Putamen (tissue), 1 donor: ENCODE measurements around the gene GADD45GIP1.
"Not testable (repeated sequence)": the region's sequence is repeated elsewhere in the genome, so short reads cannot be mapped to it uniquely, and the experiment has no call there.

Source experiments
- DNase-seq: peaks from one replicate; pipeline ENCODE4 v3.0.0-alpha.2; 2016; ENCODE audit warnings: low spot score

Gene GADD45GIP1

DNA sequence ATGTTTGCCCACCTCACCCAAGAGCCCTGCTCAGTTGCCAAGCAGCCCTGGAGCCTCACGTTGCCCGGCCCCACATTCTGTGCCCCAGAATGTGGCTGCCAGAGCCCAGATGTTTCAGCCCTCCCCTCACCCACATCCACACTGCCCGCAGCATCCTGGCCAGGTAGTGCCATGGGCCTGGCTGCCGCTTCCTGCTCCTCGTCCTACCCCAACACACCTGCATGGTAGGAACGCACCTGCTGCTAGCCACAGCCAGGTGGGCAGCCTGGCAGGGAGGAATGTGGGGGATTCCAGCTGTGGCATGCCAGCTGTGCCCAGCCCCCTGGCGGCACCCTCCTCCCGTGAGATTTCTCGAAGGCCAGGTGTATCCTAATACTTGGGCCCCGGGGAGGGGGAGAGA, 30.8 kb upstream of the GADD45GIP1 start:
- DNase-seq = no peak

DNA sequence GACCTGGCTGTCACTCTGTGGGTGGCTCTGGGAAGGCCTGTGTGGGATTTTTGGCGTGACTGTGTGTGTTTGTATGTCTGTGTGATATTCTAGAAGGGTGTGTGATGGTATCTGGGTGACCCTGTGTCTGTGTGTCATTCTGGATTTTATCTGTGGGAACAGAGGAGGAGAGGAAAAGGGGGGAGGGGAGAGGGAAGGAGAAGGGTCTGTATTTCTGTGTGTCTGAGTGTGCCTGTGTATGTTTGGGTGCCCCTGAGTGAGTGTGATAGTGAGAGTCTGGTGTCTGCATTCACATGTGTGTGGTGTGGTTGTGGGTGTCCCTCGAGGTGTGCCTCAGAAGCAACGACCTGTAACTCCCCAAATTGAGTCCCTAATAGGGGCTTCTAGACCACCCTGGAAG, 30.2 kb upstream of the GADD45GIP1 start:
- DNase-seq = no peak

GRCh38 chr19:12986726-12987125, 29.7 kb upstream of the GADD45GIP1 start:
- no peak for DNase-seq

GRCh38 chr19:12985049-12985776, 28.2 kb upstream of the GADD45GIP1 start:
- DNase-seq = peak; percentile 91

DNA sequence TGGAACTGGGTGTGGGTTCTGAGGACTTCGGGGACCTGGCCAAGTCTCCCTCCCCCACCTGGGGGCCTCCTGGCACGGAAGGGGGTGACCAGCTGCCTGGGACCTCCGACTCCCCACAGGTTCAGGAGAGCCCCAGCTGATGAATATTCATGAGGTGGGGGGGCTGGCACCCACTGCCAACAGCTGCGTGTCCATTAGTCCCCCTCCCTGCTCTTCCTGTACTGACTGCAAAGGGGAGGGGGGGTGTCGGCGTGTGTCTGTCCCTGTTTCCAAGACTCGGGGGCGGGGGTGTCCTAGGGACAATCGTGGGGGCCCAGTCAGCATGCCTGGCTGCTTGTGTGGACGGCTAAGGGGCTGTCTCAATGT, 27.6 kb upstream of the GADD45GIP1 start:
- peak; percentile 61 for DNase-seq

GRCh38 chr19:12984143-12984627, 27.2 kb upstream of the GADD45GIP1 start:
- no peak for DNase-seq

DNA sequence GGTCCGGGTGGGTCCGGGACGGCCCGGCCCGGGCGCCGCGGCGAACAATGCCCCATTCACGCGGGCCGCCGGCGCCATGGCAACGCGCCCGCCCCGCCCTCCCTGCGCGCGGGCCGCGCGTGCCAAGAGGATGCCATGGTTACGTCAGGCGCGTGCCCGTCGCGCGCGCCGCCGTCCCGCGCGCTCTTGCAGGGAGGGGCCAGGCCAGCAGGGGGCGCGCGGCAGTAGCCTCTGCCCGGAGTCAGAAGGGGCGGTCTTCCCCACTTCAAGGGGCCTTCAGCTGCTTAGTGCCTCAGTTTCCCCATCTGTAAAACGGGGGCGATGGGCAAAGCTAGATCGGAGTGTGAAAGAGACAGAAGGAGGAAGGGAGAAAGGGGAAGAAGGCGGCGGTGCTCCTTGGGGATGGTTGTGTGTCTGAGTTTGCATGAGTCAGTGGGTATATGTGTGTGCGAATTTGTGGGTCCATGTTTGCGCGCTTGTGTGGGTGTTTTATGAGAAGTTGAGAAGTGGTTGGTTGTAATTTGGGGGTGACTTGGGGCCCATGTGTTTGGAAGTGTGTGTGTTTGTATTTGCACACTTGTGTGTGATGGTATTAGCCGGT, 26.6 kb upstream of the GADD45GIP1 start:
- peak; percentile 85 for DNase-seq

- DNase-seq = no peak
Observed at GRCh38 chr19:12983091-12983490, 26.1 kb upstream of the GADD45GIP1 start.

DNA sequence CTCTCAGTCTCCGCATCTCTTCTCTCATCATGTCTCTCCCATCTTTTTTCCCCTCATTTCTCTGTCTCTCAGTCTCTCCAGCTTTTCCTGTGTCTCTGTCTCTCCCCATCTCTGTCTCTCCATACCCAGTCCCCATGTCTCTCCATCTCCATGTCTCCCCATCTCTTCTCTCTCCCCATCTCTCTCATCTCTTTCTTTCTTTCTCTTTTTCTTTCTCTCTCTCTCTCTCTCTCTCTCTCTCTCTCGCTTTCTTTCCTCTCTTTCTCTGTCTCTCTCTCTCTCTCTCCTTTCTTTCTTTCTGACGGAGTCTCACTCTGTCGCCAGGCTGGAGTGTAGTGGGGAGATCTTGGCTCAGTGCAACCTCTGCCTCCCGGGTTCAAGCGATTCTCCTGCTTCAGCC, 25.6 kb upstream of the GADD45GIP1 start:
- DNase-seq = no peak

DNA sequence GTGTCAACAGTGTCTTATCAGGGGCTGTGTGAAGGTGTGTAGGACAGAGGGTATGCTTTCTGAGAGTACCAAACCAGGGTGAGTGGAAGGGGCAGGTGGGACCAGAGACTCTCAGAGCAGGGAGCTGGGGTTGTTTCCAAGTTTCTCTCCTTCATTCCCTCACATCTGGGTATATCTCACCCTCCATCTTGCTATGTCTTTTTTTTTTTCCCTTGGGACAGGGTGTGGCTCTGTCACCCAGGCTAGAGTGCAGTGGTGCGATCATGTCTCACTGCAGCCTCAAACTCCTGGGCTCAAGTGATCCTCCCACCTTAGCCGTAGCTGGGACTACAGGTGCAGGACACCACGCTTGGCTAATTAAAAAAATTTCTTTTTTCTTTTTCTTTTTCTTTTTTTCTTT, 23.0 kb upstream of the GADD45GIP1 start:
- no peak for DNase-seq

DNA sequence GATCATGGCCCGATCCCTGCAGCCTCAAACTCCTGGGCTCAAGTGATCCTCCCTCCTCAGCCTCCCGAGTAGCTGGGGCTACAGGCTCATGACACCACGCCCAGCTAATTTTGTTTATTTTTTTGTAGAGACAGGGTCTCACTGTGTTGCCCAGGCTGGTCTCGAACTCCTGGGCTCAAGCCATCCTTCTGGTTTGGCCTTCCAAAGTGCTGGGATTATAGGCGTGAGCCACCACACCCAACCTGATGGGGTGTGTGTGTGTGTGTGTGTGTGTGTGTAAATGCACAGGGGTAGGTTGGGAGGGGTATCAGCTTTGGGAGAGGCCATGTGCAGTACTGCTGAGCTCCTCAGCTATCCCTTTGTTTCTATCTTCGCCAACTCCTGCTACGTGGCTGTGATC, 19.1 kb upstream of the GADD45GIP1 start:
- DNase-seq = not testable (repeated sequence)

DNA sequence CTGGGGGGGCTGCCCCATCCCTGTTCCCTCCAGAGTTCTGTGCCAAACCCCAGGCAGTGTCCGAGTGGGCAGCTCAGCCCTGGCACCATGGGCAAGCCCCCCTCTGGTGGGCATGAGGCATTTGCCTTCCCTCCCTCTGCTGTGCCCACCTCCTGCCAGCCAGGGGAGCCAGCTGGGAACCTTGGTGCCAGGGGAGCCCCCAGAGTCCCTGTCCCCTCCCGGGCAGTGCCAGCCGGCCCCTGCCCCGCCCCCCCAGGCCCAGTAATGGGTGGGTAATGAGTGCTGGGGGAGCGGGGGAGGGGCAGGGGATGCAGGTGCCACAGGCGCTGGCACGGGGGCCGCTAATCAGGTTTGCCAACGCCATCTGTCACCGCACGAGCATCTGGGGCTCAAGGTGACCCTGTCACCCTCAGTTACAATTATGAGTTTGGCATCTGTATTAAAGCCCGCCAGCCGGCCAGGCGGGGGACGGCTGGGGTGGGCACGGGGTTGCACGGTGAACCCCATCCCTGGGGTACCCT, 18.3 kb upstream of the GADD45GIP1 start:
- DNase-seq = no peak

DNA sequence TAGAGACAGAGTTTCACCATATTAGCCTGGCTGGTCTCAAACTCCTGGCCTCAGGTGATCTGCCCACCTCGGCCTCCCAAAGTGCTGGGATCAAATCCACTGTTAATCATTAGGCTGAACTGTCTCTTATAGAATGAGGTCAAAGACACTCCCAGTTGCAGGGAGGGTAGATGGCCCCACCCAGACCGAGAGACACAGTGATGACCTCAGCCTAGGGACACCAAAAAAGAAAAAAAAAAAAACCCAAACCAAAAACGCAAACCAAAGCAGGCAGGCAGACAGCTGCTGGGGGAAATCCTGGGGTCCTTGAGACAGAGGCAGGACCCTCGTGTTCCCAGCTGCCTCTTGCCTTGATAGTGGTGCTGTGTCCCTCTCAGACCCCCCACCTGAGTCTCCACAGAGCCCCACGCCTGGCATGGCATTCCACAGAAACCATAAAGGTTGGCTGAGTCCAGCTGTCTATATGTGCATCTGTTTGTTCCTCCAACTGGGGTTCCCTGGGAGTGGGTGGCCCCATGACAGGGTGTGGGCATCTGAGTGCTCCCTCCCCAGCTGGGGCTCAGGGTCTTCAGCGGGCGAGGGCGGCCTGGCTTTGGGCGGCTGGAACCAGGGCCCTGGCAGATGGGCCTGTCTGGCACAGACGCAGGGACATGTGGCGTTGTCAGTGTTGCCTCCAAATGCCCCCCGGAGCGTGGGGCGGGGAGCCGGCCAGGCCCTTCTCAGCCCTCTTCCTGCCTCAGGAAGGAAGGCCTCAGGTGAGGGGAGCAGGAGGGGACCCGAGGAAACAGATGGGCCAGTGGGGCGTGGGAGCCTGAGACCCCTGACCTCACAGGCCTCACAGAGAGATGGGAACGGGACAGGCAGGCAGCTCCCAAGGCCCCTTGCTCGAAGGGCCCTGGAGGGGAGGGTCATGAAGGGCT, 17.5 kb upstream of the GADD45GIP1 start:
- no peak for DNase-seq

DNA sequence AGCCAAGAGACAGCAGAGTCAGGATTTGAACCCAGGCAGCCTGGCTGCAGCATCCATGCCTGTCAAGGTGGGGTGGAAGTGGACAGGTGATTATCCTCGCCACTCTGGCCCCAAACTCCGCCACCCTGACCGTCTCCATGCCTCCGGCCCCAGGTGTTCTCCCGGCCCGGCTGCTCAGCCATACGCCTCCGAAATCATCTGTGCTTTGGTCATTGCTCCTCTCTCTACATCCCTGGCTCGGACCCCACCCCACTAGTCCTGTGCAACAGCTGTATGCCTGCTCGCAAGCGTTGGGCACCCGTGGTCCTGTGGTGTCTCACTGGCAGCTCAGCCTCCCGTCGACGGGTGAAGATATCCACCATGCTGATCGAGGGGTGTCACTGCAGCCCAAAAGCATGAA, 16.2 kb upstream of the GADD45GIP1 start:
- no peak for DNase-seq

GRCh38 chr19:12970070-12970820, 13.2 kb upstream of the GADD45GIP1 start:
- DNase-seq = peak; percentile 60

GRCh38 chr19:12969292-12969988, 12.4 kb upstream of the GADD45GIP1 start, which contains the start of gene DAND5:
TSS of gene DAND5 (plus strand) at chr19:12969576. CDS start at chr19:12969661, 85 bp downstream.
- peak; percentile 51 for DNase-seq

GRCh38 chr19:12967907-12968306, 10.9 kb upstream of the GADD45GIP1 start:
- no peak for DNase-seq

- DNase-seq = no peak
Observed at GRCh38 chr19:12965812-12966135, 8.8 kb upstream of the GADD45GIP1 start.

DNA sequence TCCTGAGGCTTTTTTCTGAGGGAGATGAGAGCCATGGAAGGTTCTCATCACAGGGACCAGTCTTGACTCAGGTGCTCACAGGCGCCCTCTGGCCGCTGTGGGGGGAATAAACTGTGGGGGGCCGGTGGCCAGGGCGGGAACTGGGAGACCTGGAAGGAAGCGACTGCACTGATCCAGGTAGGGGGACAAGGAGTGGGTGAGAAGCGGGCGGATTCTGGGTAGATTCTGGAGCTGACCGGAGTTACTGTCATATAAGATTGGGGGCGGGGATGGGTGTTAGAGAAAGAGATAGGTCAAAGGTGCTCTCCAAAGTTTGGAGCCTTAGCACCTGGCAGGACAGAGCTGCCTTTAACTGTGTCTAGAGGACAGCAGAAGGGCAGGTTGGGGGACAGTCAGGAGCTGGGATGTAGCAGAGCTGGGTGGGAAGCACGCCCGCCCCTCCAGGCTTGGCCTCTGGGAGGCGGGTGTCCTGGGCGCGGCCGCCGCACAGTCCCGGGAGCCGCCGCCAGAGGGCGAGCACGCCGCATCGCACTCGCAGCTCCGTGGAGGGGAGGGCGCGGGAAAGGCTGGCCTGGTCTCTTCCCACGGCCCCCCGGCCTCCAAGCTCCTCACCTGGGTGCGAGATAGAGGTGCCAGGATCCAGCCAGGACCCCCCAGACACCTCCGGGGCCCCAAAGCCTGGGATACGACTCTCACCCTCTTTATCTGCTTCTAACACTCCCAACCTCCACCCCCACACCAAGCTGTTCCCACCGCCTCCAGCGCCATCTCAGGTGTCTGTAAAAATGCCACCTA, 8.2 kb upstream of the GADD45GIP1 start:
- DNase-seq = peak; percentile 58

- no peak for DNase-seq
Observed at GRCh38 chr19:12959481-12959880, 2.5 kb upstream of the GADD45GIP1 start.
